Stimulated activated naive CD8-positive, alpha-beta T cell treated with anti-CD3 and anti-CD28 coated beads, Interleukin-15, Interleukin-2, amounts not matched to agents 100 ng/mL and 50 ng/mL, for 24 hours (primary cell): ENCODE results near the gene FAM174C.
"Not testable (repeated sequence)": the region's sequence is repeated elsewhere in the genome, so short reads cannot be mapped to it uniquely, and the experiment has no call there.

Source experiments
- H3K27ac Mint-ChIP-seq: one replicate; pipeline ENCODE4 v1.8.0; 2021; ENCODE audit warnings: mild to moderate bottlenecking, mixed read lengths
- H3K27me3 Mint-ChIP-seq: one replicate; pipeline ENCODE4 v1.8.0; 2021; ENCODE audit warnings: mixed read lengths
- H3K36me3 Mint-ChIP-seq: one replicate; pipeline ENCODE4 v1.8.0; 2021; ENCODE audit warnings: low read depth, mixed read lengths
- H3K4me1 Mint-ChIP-seq: one replicate; pipeline ENCODE4 v1.8.0; 2021; ENCODE audit warnings: low read depth, mixed read lengths
- H3K4me3 Mint-ChIP-seq: one replicate; pipeline ENCODE4 v1.8.0; 2021; ENCODE audit warnings: mild to moderate bottlenecking, mixed read lengths
- H3K9me3 Mint-ChIP-seq: one replicate; pipeline ENCODE4 v1.8.0; 2021; ENCODE audit warnings: mixed read lengths

Gene FAM174C

DNA sequence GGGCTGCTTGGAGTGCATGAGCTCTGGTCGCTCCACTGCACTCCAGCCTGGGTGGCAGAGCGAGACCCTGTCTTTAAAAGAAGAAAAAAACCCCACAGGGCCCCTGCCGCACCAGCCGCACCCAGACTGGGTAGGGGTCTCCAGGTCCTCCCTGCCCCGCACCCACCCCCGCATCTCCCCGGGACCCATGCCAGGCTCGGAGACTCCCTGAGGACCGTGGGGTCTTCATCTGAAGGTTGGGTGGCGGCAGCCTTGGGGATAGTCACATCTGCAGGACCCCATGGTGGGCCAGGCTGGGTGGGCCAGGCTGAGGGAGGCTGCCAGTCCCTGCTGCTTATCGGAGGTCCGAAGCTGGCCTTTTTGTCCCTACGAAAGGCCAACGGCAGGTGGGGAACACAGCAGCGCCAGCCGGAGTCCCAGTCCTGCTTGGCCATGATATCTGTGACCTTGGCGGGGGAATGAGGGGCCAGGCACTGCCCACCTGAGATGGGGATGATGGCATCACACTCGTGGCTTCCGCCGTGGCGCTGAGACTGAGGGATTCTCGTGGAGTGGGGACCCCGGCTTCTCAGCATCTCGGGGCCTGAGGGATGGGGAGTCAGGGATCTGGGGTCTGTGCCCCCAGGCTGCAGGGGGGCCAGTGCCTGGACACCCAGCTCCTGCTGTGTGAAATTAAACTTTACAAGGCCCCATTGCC lies 21.4 kb downstream of the FAM174C start:
- H3K4me1 Mint-ChIP-seq, result no peaks in the 10 kb centered on the region
- H3K27ac Mint-ChIP-seq, result no peak overlapping the region
- H3K4me3 Mint-ChIP-seq, result no peak overlapping the region
- H3K9me3 Mint-ChIP-seq, result no peaks in the 10 kb centered on the region
- peaks cover 8% of the 10 kb centered on the region for H3K27me3 Mint-ChIP-seq
- no peaks in the 10 kb centered on the region for H3K36me3 Mint-ChIP-seq

DNA sequence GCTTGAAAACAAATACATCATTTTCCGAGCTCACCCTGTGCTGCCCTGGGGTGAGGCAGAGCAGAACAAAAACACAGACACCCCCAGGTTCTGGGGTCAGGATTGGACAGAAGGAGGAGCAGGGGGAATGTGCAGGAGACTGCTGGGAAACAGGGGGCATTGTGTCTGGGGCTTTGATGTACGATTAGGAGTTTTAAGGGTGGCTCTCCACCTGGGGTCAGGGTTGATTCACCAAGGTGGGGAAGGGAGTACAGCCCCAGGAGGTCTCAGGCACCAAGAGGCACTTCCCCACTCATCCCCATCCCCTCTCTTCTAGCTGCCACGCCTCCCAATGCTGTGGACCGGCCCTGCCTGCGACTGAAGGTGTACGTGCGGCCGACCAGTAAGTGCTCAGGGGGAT lies 22.9 kb downstream of the FAM174C start:
- H3K27ac Mint-ChIP-seq, result no peak overlapping the region
- H3K4me3 Mint-ChIP-seq, result no peak overlapping the region
- H3K27me3 Mint-ChIP-seq, result no peaks in the 10 kb centered on the region
- no peaks in the 10 kb centered on the region for H3K36me3 Mint-ChIP-seq
- H3K4me1 Mint-ChIP-seq, result no peaks in the 10 kb centered on the region
- H3K9me3 Mint-ChIP-seq, result no peaks in the 10 kb centered on the region

DNA sequence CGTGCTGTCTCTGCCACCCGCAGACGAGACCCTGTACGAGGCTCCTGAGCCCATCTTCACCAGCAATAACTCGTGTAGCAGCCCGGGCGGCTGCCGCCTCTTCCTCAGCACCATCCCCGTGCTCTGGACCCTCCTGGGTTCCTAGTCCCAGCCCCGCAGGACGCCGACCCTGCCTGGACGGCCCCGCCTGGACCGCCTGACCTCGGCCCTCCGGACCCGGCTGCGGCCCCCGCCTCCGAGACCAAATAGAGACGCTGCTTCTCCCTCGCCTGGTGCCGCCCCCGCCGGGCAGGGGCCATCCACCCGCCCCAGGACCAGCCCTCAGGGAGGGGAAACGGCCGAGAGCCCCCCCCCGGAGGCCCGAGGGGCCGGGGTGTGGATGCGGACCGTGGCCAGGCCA lies 24.5 kb downstream of the FAM174C start:
- Mint-ChIP-seq H3K9me3 (no peaks in the 10 kb centered on the region), H3K27ac (no peak overlapping the region), H3K4me3 (no peak overlapping the region), H3K27me3 (no peaks in the 10 kb centered on the region), H3K4me1 (no peaks in the 10 kb centered on the region), H3K36me3 (no peaks in the 10 kb centered on the region)

DNA sequence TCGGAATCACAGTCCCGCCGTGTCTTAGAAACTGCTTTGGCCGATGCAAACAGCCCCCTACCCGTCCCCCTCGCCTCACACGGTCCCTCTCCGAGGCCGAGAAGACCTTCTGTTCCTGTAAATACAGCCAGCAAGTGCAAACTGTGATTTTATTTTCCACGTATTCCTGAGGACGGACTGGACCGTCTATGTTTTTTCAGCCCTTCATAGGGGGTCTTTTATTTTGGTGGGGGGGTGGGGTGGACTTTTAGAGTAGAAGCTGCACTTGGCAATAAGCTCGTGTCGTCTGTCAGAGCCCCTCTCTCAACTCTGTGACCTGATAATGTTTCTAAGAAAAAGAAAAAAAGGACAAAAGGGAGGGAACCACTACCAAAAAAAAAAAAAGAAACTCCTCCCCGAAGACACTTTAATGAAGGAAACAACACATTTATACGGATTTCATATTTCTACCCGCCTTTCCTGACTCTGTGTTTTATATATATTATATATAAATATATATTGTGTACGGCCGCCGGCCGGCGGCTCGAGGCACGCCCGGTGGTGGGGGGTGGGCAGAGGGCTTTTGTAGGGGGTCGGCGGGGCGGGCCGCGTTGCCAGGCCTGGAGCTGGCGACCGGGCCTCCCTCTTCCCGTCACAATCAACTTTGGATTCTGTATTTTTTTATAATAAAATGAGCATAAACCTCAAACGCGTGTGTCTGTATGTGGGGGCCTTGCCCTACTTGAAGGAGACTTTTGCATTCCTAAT lies 25.6 kb downstream of the FAM174C start:
- H3K27me3 Mint-ChIP-seq, result no peaks in the 10 kb centered on the region
- no peaks in the 10 kb centered on the region for H3K36me3 Mint-ChIP-seq
- no peaks in the 10 kb centered on the region for H3K4me1 Mint-ChIP-seq
- no peak overlapping the region for H3K27ac Mint-ChIP-seq
- H3K9me3 Mint-ChIP-seq, result no peaks in the 10 kb centered on the region
- no peak overlapping the region for H3K4me3 Mint-ChIP-seq

DNA sequence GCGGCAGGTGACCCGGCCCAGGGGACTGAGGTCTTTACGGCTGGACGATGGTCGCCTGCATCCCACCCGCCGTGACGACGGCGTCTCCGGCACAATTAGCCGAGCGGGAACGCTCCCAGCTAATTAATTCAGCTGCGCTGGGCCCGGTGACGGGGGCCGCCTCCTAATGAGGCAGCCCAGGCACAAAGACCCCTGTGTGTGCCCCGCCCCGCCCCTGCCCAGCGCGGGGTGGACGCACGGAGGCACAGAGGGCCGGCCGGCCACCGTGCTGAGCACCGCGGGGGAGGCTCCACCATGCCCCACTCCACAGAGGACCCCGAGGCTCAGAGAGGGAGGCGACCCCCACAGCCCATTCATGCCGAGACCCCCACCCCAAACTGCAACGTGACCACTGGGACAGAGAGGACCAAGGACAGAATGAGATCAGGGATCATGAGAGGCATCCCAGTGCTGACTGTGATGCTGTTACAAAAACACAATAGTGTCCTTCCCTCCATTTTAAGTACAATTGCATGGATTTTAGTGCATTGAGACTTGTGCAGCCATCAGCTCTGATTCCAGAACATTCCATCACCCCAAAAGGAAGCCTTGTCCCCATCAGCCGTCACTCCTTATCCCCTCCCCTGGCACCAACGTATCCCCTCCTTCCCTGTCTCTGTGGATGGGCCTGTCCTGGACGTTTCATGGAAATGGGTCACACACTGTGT lies 27.4 kb downstream of the FAM174C start:
- no peaks in the 10 kb centered on the region for H3K9me3 Mint-ChIP-seq
- H3K27me3 Mint-ChIP-seq, result no peaks in the 10 kb centered on the region
- H3K27ac Mint-ChIP-seq, result no peak overlapping the region
- H3K4me1 Mint-ChIP-seq, result no peaks in the 10 kb centered on the region
- H3K4me3 Mint-ChIP-seq, result no peak overlapping the region
- no peaks in the 10 kb centered on the region for H3K36me3 Mint-ChIP-seq

DNA sequence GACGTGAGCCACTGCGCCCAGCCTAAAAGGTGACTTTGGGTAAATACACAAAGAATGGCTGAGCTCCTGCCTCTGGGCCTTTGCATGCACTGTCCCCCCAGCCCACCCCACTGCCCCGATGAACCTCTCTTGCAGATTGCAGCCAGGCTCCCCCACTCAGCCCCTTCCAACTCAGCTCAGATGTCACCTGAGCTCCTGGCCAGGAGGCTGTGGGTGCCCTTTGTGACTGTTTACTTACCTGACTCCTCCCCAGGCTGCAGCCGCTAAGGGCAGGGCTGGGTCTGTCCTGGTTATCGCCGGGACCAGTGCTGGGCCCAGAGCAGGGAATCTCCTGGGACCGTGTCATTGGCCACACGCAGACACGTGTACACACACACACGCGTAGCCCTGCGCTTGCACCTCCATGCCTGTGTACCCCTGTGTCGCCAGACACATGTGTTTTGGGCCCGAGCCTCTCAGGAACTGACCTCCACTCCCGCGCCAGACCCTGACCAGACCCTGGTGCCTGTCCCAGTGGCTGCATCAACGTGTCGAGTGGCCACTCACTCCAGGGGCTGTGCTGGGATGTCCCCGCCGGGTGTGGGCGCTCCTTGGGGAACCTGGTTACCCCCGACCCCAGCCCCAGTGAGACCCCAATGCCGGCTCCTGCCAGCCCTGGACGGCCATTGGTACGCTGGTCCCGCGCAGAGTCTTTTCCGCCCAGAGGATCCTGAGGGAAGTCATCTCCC lies 29.0 kb downstream of the FAM174C start:
- no peaks in the 10 kb centered on the region for H3K36me3 Mint-ChIP-seq
- no peaks in the 10 kb centered on the region for H3K9me3 Mint-ChIP-seq
- no peaks in the 10 kb centered on the region for H3K27me3 Mint-ChIP-seq
- no peak overlapping the region for H3K27ac Mint-ChIP-seq
- no peaks in the 10 kb centered on the region for H3K4me1 Mint-ChIP-seq
- no peak overlapping the region for H3K4me3 Mint-ChIP-seq

DNA sequence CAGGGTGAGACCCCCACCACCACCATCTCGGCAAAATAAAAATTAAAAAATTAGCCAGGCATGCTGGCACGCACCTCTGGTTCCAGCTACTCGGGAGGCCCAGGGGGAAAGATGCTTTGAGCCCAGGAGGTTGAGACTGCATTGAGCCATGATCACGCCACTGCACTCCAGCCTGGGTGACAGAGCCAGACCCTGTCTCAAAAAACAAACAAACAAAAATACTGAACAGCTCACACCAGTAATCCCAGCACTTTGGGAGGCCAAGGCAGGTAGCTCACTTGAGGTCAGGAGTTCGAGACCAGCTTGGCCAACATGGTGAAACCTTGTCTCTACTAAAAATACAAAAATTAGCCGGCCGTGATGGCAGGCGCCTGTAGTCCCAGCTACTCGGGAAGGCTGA lies 30.0 kb downstream of the FAM174C start:
- not testable (repeated sequence) for H3K27ac Mint-ChIP-seq, H3K36me3 Mint-ChIP-seq, H3K27me3 Mint-ChIP-seq, H3K4me3 Mint-ChIP-seq, H3K9me3 Mint-ChIP-seq, H3K4me1 Mint-ChIP-seq

DNA sequence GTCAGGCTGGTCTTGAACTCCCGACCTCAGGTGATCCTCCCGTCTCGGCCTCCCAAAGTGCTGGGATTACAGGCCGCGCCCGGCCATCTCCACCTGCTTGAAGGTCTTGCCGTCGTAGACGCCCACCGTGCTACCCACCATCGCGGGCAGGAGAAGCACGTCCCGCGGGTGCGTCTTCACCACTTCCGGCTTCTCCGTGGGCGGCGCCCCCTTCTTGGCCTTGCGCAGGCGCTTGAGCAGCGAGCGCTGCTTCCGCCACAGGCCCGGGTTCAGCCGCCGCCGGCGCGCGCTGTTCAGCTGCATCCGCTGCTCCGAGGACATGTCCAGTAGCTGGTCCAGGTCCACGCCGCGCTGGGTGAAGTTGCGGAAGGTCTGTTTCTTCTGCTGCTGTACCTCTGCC lies 32.0 kb downstream of the FAM174C start:
- Mint-ChIP-seq H3K27me3 (no peaks in the 10 kb centered on the region), H3K4me3 (no peak overlapping the region), H3K9me3 (no peaks in the 10 kb centered on the region), H3K36me3 (no peaks in the 10 kb centered on the region), H3K27ac (no peak overlapping the region), H3K4me1 (no peaks in the 10 kb centered on the region)

DNA sequence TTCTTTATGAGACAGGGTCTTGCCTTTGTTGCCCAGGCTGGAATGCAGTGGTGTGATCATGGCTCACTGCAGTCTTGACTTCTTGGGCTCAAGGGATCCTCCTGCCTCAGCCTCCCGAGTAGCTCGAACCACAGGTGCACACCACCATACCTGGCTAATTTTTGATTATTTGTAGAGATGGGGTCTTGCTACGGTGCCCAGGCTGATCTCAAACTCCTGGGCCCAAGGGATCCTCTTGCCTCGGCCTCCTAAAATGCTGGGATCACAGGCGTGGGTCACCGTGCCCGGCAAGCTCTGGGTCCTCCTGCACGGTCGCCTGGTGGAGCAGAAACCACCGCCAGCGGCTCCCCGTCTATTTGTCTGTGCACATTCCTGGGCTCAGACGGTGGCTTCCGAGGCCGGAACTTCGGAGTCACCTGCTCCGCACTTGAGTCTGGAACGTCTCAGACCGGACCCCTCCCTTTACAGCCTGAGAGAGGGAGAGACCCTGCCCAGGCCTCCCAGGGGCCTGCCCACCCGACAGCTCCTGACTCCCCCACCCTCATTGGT lies 32.5 kb downstream of the FAM174C start:
- no peak overlapping the region for H3K4me3 Mint-ChIP-seq

DNA sequence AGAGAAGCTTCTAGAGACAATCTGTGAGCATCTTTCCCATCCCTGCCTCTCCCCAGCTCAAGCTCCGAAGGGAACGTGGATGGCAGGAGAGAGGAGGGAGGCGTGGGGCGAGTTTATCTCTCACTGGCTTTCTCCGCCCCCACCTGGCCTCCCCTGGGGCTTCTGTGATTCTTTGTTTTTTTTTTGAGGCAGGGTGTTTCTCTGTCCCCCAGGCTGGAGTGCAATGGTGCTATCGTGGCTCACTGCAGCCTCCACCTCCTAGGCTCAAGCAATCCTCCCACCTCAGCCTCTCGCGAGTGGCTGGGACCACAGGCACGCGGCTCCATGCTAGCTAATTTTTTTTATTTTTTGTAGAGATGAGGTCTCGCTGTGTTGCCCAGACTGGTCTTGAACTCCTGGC lies 33.4 kb downstream of the FAM174C start:
- H3K27me3 Mint-ChIP-seq, result no peaks in the 10 kb centered on the region
- no peaks in the 10 kb centered on the region for H3K36me3 Mint-ChIP-seq
- no peak overlapping the region for H3K27ac Mint-ChIP-seq
- H3K9me3 Mint-ChIP-seq, result no peaks in the 10 kb centered on the region
- H3K4me1 Mint-ChIP-seq, result no peaks in the 10 kb centered on the region
- H3K4me3 Mint-ChIP-seq, result no peak overlapping the region

More for the DNA sequence above, 32.5 kb downstream of the FAM174C start:
- no peaks in the 10 kb centered on the region for H3K9me3 Mint-ChIP-seq
- no peak overlapping the region for H3K27ac Mint-ChIP-seq
- H3K27me3 Mint-ChIP-seq, result no peaks in the 10 kb centered on the region
- no peaks in the 10 kb centered on the region for H3K4me1 Mint-ChIP-seq
- no peaks in the 10 kb centered on the region for H3K36me3 Mint-ChIP-seq

DNA sequence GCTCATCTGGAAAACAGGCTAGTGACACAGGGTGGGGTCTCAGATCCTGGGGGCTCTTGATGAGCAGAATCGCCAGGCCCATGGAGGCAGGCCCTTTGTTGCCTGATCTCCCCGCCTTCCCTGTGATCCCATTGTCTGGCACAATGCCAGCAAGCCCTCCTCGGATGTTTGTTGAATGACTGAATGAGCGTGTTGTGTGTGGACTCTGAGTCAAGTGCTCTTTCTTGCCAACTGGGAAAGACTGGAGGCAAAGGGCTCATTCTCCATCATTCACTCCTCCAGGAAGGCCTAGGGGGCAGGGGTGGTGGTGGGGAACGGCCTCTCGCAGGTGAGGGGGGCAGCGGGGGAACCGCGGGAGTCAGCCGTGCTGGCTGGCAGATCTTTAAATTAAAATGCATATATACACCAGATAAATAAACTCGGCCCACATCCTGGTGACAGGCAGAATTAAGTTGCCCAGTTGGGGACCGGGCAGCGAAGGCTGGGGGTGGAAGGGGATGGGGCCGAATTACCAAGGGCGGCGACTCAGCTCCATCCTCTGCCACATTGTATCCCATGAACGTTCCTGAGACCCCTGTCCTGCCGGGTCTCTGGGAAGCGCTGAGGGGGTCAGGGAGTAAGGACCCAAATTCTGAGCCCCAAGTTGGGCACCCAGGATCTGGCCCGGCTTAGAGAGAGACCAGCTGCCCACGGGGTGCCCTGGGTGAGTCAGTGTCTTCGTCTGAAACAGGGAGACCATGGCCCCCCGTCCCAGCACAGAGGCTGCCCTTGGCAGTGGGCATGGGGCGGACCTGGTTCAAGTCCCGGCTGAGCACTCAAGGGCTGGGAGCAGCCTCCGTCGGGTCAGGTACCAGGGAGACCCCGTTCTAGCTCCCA lies 34.9 kb downstream of the FAM174C start:
- Mint-ChIP-seq H3K27ac (no peak overlapping the region), H3K36me3 (no peaks in the 10 kb centered on the region), H3K9me3 (no peaks in the 10 kb centered on the region), H3K4me1 (no peaks in the 10 kb centered on the region), H3K4me3 (no peak overlapping the region), H3K27me3 (no peaks in the 10 kb centered on the region)

DNA sequence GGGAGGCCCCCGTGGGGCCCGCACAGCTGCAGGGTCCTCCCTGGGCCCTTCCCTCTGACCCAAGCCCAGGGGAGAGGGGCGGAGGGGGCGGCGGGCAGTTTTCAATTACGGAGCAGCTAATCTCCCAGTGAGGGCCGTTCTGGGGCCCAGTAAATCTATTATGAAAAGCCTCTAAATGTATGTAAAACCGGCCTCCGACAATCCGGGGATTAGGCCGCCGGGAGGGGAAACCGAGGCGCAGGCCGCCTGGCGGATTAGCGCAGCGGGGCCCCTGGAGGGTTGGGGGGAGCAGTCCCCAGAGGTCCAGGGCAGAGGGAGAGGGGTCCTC lies 35.5 kb downstream of the FAM174C start:
- H3K27me3 Mint-ChIP-seq, result no peaks in the 10 kb centered on the region
- no peaks in the 10 kb centered on the region for H3K9me3 Mint-ChIP-seq
- no peak overlapping the region for H3K27ac Mint-ChIP-seq
- no peaks in the 10 kb centered on the region for H3K4me1 Mint-ChIP-seq
- H3K4me3 Mint-ChIP-seq, result no peak overlapping the region
- no peaks in the 10 kb centered on the region for H3K36me3 Mint-ChIP-seq

DNA sequence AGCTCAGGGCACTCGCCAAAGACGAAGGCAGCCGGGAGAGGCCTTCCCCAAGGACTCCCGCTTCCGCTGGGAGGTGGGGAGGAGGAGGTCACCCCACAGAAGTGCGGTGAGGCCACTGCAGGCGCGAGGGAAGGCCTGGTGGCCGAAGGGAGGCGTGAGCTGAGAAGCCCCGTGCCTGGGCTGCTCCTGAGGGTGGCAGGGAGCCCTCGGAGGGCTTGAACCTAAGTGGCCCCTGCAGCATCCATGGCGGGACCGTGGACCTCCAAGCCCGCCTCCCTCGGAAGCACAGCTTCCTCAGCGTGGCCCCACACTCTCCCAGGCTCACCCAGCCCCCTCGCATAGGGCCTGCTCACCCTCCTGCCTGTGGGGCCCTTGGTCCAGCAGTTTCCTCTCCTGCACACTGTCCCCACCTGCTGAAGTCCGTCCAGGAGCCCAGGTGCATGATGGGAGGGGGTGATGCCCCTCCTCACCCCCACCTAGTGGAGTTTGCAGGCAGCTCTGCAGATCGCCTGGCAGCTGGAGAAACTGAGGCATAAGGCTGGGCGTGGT lies 36.3 kb downstream of the FAM174C start:
- Mint-ChIP-seq H3K36me3 (no peaks in the 10 kb centered on the region), H3K9me3 (no peaks in the 10 kb centered on the region), H3K4me3 (no peak overlapping the region), H3K4me1 (no peaks in the 10 kb centered on the region), H3K27me3 (no peaks in the 10 kb centered on the region), H3K27ac (no peak overlapping the region)
